Hepatic stellate cell (primary cell): ENCODE data around the gene SYTL2.
A peak's percentile ranks its signal among the peaks of the same experiment; 100 is the strongest.
"Not testable (repeated sequence)": the region's sequence is repeated elsewhere in the genome, so short reads cannot be mapped to it uniquely, and the experiment has no call there.

Experiments used
- DNase-seq: peaks from one replicate; pipeline ENCODE4 v3.0.0; 2011; ENCODE audit warnings: low spot score

SYTL2 gene

GRCh38 chr11:85791409-85791990, 19.4 kb downstream of the SYTL2 start:
- DNase-seq = no peak

GRCh38 chr11:85787809-85788760, 22.9 kb downstream of the SYTL2 start:
- no peak for DNase-seq

- no peak for DNase-seq
Measured at GRCh38 chr11:85787168-85787567, 23.8 kb downstream of the SYTL2 start.

GRCh38 chr11:85784480-85785265, 26.3 kb downstream of the SYTL2 start:
- DNase-seq = no peak

GRCh38 chr11:85783758-85784157, 27.2 kb downstream of the SYTL2 start:
- DNase-seq = no peak

- not testable (repeated sequence) for DNase-seq
Measured at GRCh38 chr11:85780780-85781517, 30.0 kb downstream of the SYTL2 start.

GRCh38 chr11:85779956-85780640, 30.8 kb downstream of the SYTL2 start:
- no peak for DNase-seq

- not testable (repeated sequence) for DNase-seq
Measured at GRCh38 chr11:85777603-85777972, 33.4 kb downstream of the SYTL2 start.

GRCh38 chr11:85776951-85777602, 33.9 kb downstream of the SYTL2 start:
- no peak for DNase-seq

GRCh38 chr11:85774256-85775101, 36.5 kb downstream of the SYTL2 start:
- DNase-seq = no peak

GRCh38 chr11:85772695-85773094, 38.2 kb downstream of the SYTL2 start:
- peak; percentile 50 for DNase-seq

GRCh38 chr11:85771568-85771967, 39.4 kb downstream of the SYTL2 start:
- no peak for DNase-seq

GRCh38 chr11:85769771-85770170, 41.2 kb downstream of the SYTL2 start:
- DNase-seq = no peak

GRCh38 chr11:85768473-85769146, 42.3 kb downstream of the SYTL2 start:
- DNase-seq = no peak

GRCh38 chr11:85767246-85767945, 43.5 kb downstream of the SYTL2 start:
- no peak for DNase-seq

- DNase-seq = no peak
Measured at GRCh38 chr11:85766721-85767161, 44.2 kb downstream of the SYTL2 start.

- no peak for DNase-seq
Measured at GRCh38 chr11:85764796-85765195, 46.1 kb downstream of the SYTL2 start.

- DNase-seq = no peak
Measured at GRCh38 chr11:85762226-85762625, 48.7 kb downstream of the SYTL2 start.

GRCh38 chr11:85759915-85760314, 51.0 kb downstream of the SYTL2 start:
- peak; percentile 50 for DNase-seq
